NCI-H460 (cell line): ENCODE results near the gene TRABD2A. TPM values are rescaled to one million over a fixed set of nuclear protein-coding genes. Genes with fewer than 3 reads are reported as not detected.
"Not testable (repeated sequence)": the region's sequence is repeated elsewhere in the genome, so short reads cannot be mapped to it uniquely, and the experiment has no call there.

Experiments used
- DNase-seq: peaks from one replicate; pipeline ENCODE4 v3.0.0-alpha.2; 2016; ENCODE audit warnings: low read depth; ENCODE audit errors: extremely low read depth
- total RNA-seq: library from RNA; depleted of rRNA; stranded (reverse); fragments of >200 nt; shearing (Covaris generic); gene quantifications from 2 replicates; pipeline ENCODE4 v1.2.3, GENCODE V29; 2014; rRNA removed

TRABD2A gene
- total RNA-seq, 1 experiment from 2014 or later: 2.2 TPM

DNA sequence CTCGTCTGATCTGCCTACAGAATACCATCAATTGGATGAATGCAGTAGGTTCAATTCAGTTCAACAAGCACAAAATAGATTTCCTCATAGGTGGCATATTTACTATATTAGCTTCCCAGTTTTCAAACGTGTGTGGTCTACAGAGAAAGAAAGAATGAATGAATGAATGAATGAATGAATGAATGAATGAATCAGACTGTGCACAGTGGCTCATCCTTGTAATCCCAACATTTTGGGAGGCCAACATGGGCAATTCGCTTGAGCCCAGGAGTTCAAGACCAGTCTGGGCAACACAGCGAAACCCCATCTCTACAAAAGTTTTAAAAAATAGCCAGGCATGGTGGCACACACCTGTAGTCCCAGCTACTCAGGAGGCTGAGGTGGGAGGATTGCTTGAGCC lies 94.9 kb downstream of the TRABD2A start:
- no peak for DNase-seq

DNA sequence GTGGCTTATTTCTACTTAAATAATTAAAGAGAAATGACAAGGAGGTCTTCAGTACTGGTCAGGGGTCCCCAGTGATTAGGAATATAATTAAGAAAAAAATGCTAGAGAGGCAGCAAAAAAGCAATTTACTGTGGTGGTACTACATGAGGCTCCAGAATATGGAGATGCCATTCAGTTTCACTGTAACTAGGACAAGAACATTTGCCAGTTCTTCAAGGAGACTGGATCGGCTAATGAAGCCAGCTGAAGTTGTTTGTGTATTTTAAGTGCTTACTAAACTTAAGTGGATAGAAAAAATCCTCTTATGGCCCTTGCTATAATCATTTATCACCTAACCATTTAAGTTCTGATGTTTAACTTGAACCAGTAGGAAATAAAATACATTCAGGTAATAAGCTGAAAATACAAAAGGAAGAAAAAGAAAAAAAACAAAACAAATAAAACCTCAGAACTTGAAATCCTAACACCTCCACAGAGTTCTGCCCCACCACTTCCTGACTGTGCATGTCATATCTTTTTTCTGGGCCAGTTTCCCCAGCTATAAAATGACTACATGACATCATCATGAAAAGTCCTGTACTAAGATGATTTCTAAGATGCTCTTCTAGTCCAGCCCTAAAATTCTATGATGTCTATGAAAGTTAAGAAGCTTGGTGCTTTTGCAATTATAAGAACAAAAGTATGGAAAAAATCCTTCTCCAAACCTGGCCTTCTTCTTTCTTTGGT lies 98.0 kb downstream of the TRABD2A start:
- no peak for DNase-seq

DNA sequence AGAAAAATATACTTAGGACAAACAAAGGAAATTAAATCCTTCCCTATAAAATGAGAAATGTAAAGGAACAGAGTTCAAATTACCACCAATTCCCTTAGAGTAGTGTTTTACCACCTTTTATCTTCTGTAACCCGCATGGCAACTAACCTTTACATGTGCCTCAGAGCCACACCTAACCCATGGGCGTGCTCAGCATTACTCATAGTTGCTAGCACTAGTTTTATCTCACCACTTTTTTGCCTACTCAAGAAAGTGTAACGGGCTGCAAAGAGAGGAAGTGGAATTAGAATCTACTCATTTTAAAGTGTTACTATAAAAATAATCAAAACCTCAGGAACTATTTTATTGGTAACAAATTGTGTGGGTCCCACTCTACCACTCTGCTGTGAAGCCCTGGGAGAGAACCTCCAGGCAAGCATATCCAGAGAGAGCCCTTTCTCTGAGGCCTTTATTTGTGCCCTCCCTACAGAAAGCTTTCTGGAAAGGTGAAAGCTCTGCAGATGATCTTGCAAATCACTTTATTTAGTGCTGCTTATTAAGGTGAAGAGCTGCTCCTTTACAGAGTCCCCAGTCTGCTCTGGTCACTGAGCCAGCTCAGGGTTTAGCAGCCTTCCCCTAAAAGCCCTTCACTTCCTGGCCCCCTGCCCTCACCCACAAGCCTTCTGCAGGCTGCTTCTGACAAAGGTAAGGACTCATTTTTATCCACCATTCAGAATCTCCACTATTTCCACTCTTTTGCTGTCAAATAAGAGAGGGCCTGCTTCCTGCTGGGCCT lies 98.8 kb downstream of the TRABD2A start:
- no peak for DNase-seq

DNA sequence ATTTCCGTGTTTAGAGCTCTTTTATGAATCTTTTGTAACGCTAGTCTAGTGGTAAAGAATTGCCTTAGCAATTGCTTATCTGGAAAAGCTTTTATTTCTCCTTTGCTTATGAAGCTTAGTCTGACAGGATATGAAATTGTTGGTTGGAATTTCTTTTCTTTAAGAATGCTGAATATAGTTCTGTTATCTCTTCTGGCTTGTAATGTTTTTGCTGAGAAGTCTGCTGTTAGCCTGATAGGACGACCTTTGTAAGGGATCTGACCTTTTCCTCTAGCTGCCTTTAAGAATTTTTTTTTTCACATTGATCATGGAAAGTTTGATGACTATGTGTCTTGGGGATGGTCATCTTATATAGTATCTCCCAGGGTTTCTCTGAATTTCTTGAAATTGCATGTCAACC lies 101.1 kb downstream of the TRABD2A start:
- DNase-seq: no peak

DNA sequence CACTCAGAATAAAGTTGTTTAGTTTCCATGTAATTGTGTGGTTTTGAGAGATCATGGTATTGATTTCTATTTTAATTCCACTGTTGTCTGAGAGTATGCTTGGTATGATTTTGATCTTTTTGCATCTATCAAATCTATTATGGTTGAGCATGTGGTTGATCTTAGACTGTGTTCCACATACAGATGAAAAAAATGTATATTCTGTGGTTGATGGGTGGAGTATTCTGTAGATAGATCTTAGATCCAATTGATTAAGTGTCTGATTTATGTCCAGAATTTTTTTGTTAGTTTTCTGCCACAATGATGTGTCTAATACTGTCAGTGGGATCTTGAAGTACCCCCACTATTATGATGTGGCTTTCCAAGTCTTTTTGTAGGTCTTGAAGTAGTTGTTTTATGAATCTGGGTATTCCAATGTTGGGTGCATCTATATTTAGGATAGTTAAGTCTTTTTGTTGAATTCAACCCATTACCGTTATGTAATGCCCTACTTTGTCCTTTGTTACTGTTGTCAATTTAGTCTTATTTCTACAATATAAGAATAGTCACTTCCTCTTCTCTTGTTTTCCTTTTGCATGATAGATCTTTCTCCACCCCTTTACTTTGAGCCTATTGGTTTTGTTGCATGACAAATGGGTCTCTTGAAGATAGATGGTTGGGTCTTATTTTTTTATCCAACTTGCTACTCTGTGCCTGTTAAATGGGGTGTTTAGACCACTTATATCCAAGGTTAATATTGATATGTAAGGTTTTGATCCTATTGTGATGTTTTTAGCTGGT lies 101.8 kb downstream of the TRABD2A start:
- DNase-seq: no peak

DNA sequence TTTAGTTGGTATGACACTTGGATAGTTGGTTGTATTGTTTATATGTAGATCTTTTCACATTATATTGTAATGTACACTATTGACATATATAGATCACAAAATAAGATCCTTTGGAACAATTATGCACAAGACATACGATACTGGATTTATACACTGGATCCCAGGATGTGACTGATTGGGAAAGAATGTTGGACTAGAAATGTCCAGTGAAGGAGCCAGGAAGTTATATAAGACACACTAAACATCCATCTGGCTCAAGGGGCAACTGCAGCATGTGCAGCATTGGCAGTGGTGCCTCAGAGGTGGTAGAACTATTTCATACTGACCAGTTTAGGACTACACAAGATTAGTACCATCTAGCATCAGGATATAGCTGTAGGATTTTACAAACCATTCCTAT lies 104.9 kb downstream of the TRABD2A start:
- DNase-seq: no peak

DNA sequence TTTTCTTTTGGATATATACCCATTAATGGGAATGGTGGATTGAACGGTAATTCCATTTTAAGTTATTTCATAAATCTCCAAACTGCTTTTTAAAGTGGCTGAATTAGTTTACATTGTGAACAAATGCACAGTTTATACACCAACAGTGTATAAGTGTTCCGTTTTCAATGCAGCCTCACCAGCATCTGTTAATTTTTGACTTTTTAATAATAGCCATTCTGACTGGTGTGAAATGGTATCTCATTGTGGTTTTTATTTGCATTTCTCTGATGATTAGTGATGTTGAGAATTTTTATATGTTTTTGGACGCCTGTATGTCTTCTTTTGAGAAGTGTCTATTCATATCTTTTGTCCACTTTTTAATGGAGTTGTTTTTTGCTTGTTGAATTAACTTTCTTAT lies 107.3 kb downstream of the TRABD2A start:
- DNase-seq: not testable (repeated sequence)

Other genes with a start within 250 kb of the TRABD2A start
- gene TMSB10, start 24.6 kb upstream of the TRABD2A start, total RNA-seq: 6,173 and 7,110 TPM in 2 replicates
- 92.6 and 106 TPM in 2 replicates for gene KCMF1, start 90.1 kb upstream of the TRABD2A start, total RNA-seq